ENCODE data around the gene AKR1C1. TPM values are rescaled to one million over a fixed set of nuclear protein-coding genes. Genes with fewer than 3 reads are reported as not detected.
"Not testable (repeated sequence)": the region's sequence is repeated elsewhere in the genome, so short reads cannot be mapped to it uniquely, and the experiment has no call there.

Gene AKR1C1
- total and polyA plus RNA-seq, 2 donors (not counting 1 experiment from before 2014, with no cell fraction given): 118 to 154 TPM

DNA sequence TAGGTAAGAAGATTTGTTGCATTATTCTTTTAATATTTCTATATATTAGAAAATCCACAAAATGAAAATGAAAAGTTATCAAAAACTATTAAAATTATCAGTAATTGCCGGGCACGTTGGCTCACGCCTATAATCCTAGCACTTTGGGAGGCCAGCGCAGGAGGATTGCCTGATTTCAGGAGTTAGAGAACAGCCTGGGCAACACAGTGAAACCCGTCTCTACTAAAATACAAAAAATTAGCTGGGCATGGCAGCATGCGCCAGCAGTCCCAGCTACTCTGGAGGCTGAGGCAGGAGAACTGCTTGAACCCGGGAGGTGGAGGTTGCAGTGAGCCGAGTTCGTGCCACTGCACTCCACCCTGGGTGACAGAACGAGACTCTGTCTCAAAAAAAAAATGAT lies 29.3 kb downstream of the AKR1C1 start:
- H4K20me1 ChIP-seq (ENCODE audit: control insufficient read depth, extremely low read depth, insufficient read depth, low read length); H3K4me2 ChIP-seq (ENCODE audit: extremely low read depth, insufficient read depth, low read length): not testable (repeated sequence)

DNA sequence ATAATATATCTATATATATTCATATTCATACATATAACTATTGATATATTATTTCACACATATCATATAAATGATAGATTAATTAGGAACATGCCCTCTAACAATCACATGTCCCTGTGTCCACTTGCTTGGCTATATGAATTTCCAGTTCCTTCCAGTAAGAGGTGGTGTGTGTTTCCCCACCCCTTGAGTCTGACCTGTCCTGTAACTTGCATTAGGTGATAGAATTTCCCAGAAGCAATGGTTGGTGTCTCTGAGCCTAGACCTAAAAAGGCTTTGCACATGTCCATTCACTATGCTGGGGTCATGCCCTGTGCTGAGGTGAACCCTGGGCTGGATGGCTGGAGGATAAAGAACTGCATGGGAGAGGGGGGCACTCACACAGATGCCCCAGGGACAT lies 31.0 kb downstream of the AKR1C1 start:
- H3K27ac ChIP-seq (ENCODE audit: insufficient read depth, low read length); H3K4me2 ChIP-seq (ENCODE audit: extremely low read depth, insufficient read depth, low read length); H3K4me1 ChIP-seq (ENCODE audit: control insufficient read depth, extremely low read depth, insufficient read depth, low read length); H3K79me2 ChIP-seq (ENCODE audit: control insufficient read depth, insufficient read depth, low read length); H3K9me3 ChIP-seq (ENCODE audit: control insufficient read depth, insufficient read depth, low read depth, low read length); H3K4me3 ChIP-seq (replicated peaks in 1 of 4; ENCODE audit: control extremely low read depth in 1 of 4, insufficient read depth in 1 of 4, low read depth in 3 of 4, low read length in 4 of 4); H3K36me3 ChIP-seq (ENCODE audit: control insufficient read depth, insufficient read depth, low read length); H3K9ac ChIP-seq (ENCODE audit: insufficient read depth, low read length); H2AFZ ChIP-seq (ENCODE audit: low read length); H3K27me3 ChIP-seq (ENCODE audit: control insufficient read depth, insufficient read depth, low read length); DNase-seq (ENCODE audit: low read depth in 2 of 2); H4K20me1 ChIP-seq (ENCODE audit: control insufficient read depth, extremely low read depth, insufficient read depth, low read length): not testable (repeated sequence)

More for the DNA sequence above, 29.3 kb downstream of the AKR1C1 start:
- H2AFZ ChIP-seq (ENCODE audit: low read length); H3K9me3 ChIP-seq (ENCODE audit: control insufficient read depth, insufficient read depth, low read depth, low read length); DNase-seq (ENCODE audit: low read depth in 2 of 2); H3K27ac ChIP-seq (ENCODE audit: insufficient read depth, low read length); H3K9ac ChIP-seq (ENCODE audit: insufficient read depth, low read length); H3K36me3 ChIP-seq (ENCODE audit: control insufficient read depth, insufficient read depth, low read length); H3K27me3 ChIP-seq (ENCODE audit: control insufficient read depth, insufficient read depth, low read length); H3K4me3 ChIP-seq (replicated peaks in 1 of 4; ENCODE audit: control extremely low read depth in 1 of 4, insufficient read depth in 1 of 4, low read depth in 3 of 4, low read length in 4 of 4); H3K79me2 ChIP-seq (ENCODE audit: control insufficient read depth, insufficient read depth, low read length); H3K4me1 ChIP-seq (ENCODE audit: control insufficient read depth, extremely low read depth, insufficient read depth, low read length): not testable (repeated sequence)

- no peak overlapping the region for H3K4me3 ChIP-seq (replicated peaks in 1 of 4; ENCODE audit: control extremely low read depth in 1 of 4, insufficient read depth in 1 of 4, low read depth in 3 of 4, low read length in 4 of 4)
- H3K27me3 ChIP-seq (ENCODE audit: control insufficient read depth, insufficient read depth, low read length): no peaks in the 10 kb centered on the region
- H3K27ac ChIP-seq (ENCODE audit: insufficient read depth, low read length): no peak overlapping the region
- H3K79me2 ChIP-seq (ENCODE audit: control insufficient read depth, insufficient read depth, low read length): no peaks in the 10 kb centered on the region
- TF ChIP-seq CTCF (conservative IDR thresholded peaks at IDR 0.05 in 1 of 2, IDR thresholded peaks at IDR 0.05 in 1 of 2; ENCODE audit: low read depth in 1 of 2, low read length in 2 of 2) (no peak), EZH2 (IDR thresholded peaks at IDR 0.05; ENCODE audit: low read length, missing control alignments) (no peak)
- no peak overlapping the region for H3K9ac ChIP-seq (ENCODE audit: insufficient read depth, low read length)
- no peak for DNase-seq (ENCODE audit: low read depth in 2 of 2)
- H4K20me1 ChIP-seq (ENCODE audit: control insufficient read depth, extremely low read depth, insufficient read depth, low read length): no peaks in the 10 kb centered on the region
- H3K9me3 ChIP-seq (ENCODE audit: control insufficient read depth, insufficient read depth, low read depth, low read length): no peaks in the 10 kb centered on the region
- H3K36me3 ChIP-seq (ENCODE audit: control insufficient read depth, insufficient read depth, low read length): no peaks in the 10 kb centered on the region
- H3K4me2 ChIP-seq (ENCODE audit: extremely low read depth, insufficient read depth, low read length): no peak overlapping the region
- no peaks in the 10 kb centered on the region for H3K4me1 ChIP-seq (ENCODE audit: control insufficient read depth, extremely low read depth, insufficient read depth, low read length)
- H2AFZ ChIP-seq (ENCODE audit: low read length): no peak overlapping the region
These were observed 35.5 kb downstream of the AKR1C1 start for GRCh38 chr10:4998671-4999070.

DNA sequence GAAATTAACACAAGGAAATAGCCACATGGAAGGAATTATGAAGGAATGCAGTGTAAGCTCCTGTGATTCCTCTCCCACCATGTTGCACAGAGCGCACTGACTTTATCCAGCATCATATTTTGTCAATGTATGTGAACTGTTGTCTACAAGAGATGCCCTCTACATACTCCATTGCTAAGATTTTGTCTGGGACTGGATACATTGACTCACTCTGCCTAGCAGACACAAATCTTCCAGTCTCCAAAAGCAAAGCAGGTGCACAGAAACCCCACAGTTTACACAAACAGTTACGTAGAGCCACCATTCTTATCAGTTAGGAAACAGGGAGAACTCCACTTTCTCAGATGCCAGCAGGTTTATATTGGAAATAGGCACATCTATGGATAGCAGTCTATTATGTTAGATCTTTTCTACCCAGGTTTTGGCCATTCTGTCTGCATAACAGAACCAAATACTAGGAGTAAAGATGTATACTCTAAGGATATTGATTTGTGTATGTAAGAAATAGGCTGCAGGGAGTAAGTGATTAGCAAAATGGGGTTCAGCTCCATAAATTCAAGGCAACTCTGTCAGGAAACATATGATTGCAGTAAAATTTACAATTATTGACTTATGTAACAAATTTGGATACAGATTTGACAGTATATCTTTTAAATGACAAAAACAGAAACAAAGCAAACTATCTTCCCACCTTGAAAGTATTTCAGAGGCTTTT lies 39.0 kb downstream of the AKR1C1 start:
- no peak overlapping the region for H3K4me2 ChIP-seq (ENCODE audit: extremely low read depth, insufficient read depth, low read length)

More for the DNA sequence above, 39.0 kb downstream of the AKR1C1 start:
- no peaks in the 10 kb centered on the region for H4K20me1 ChIP-seq (ENCODE audit: control insufficient read depth, extremely low read depth, insufficient read depth, low read length)
- no peaks in the 10 kb centered on the region for H3K27me3 ChIP-seq (ENCODE audit: control insufficient read depth, insufficient read depth, low read length)
- H3K36me3 ChIP-seq (ENCODE audit: control insufficient read depth, insufficient read depth, low read length): no peaks in the 10 kb centered on the region
- no peaks in the 10 kb centered on the region for H3K79me2 ChIP-seq (ENCODE audit: control insufficient read depth, insufficient read depth, low read length)
- H2AFZ ChIP-seq (ENCODE audit: low read length): no peak overlapping the region
- H3K9me3 ChIP-seq (ENCODE audit: control insufficient read depth, insufficient read depth, low read depth, low read length): no peaks in the 10 kb centered on the region
- no peak overlapping the region for H3K9ac ChIP-seq (ENCODE audit: insufficient read depth, low read length)
- TF ChIP-seq CTCF (conservative IDR thresholded peaks at IDR 0.05 in 1 of 2, IDR thresholded peaks at IDR 0.05 in 1 of 2; ENCODE audit: low read depth in 1 of 2, low read length in 2 of 2) (no peak), EZH2 (IDR thresholded peaks at IDR 0.05; ENCODE audit: low read length, missing control alignments) (no peak)
- DNase-seq (ENCODE audit: low read depth in 2 of 2): no peak
- no peaks in the 10 kb centered on the region for H3K4me1 ChIP-seq (ENCODE audit: control insufficient read depth, extremely low read depth, insufficient read depth, low read length)
- no peak overlapping the region for H3K27ac ChIP-seq (ENCODE audit: insufficient read depth, low read length)
- peak overlapping the region in 1 of 4 experiments; percentile 31 for H3K4me3 ChIP-seq (replicated peaks in 1 of 4; ENCODE audit: control extremely low read depth in 1 of 4, insufficient read depth in 1 of 4, low read depth in 3 of 4, low read length in 4 of 4)
